Hepatocyte (in vitro differentiated cells): ENCODE data around the gene PCA3.

ENCODE experiments used
- CTCF ChIP-seq: fragments of 200-600 bp; sonication (generic); IDR thresholded peaks from 2 replicates; pipeline ENCODE4 v1.5.1; 2016; ENCODE audit warnings: antibody characterized with exemption, mild to moderate bottlenecking; ENCODE audit not compliant: poor library complexity
- EZH2 ChIP-seq: fragments of 200-600 bp; sonication (generic); IDR thresholded peaks from 2 replicates; pipeline ENCODE4 v1.6.1; 2016; ENCODE audit warnings: antibody characterized with exemption, mild to moderate bottlenecking, borderline replicate concordance

GRCh38 chr9:76772686-76773445 is 8.6 kb downstream of the PCA3 start:
- no peak for TF ChIP-seq CTCF
- TF ChIP-seq EZH2: no peak
